SH-SY5Y (cell line): ENCODE results near the gene RTEL1.

Experiments
- GATA2 ChIP-seq: IDR thresholded peaks from 2 replicates; pipeline ENCODE4 v1.6.1; 2011; ENCODE audit warnings: mild to moderate bottlenecking, low read depth, low read length
- GATA3 ChIP-seq: IDR thresholded peaks from 2 replicates; pipeline ENCODE4 v1.6.1; 2011; ENCODE audit warnings: low read depth, mild to moderate bottlenecking, low read length, moderate library complexity

DNA sequence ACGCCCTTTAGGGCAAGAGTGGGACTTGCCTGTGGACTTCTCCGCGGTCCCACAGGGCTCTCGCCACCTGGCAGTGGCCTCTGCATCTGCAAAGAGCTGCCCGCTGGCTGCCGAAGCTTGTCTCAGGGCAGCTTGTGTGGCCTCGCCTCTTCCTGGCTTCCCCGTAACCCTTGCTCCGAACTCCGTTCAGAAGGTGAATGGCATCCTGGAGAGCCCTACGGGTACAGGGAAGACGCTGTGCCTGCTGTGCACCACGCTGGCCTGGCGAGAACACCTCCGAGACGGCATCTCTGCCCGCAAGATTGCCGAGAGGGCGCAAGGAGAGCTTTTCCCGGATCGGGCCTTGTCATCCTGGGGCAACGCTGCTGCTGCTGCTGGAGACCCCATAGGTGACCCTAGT, 3.0 kb downstream of the RTEL1 start:
- no peak for TF ChIP-seq GATA3
- no peak for TF ChIP-seq GATA2
